Upper lobe of right lung (tissue), 1 donor: Measurements from ENCODE around the gene CTNNA3. TPM values are rescaled to one million over a fixed set of nuclear protein-coding genes. Genes with fewer than 3 reads are reported as not detected.
"Not testable (repeated sequence)": the region's sequence is repeated elsewhere in the genome, so short reads cannot be mapped to it uniquely, and the experiment has no call there.

Experiments used
- ATAC-seq: fragments of 200-7000 bp; cut with Tn5 transposase; one replicate; pipeline ENCODE4 v1.9.1; 2020; ENCODE audit warnings: mild to moderate bottlenecking, moderate library complexity
- DNase-seq: peaks from one replicate; pipeline ENCODE4 v3.0.0-alpha.2; 2020
- H3K27ac ChIP-seq: fragments of 200-600 bp; one replicate; pipeline ENCODE4 v1.8.0; 2022
- H3K27me3 ChIP-seq: fragments of 200-600 bp; one replicate; pipeline ENCODE4 v1.8.0; 2022; ENCODE audit warnings: mild to moderate bottlenecking
- H3K36me3 ChIP-seq: fragments of 200-600 bp; one replicate; pipeline ENCODE4 v1.8.0; 2022
- H3K4me1 ChIP-seq: fragments of 200-600 bp; one replicate; pipeline ENCODE4 v1.8.0; 2022
- H3K4me3 ChIP-seq: fragments of 200-600 bp; one replicate; pipeline ENCODE4 v1.8.0; 2022; ENCODE audit warnings: mild to moderate bottlenecking
- H3K9me3 ChIP-seq: fragments of 200-600 bp; one replicate; pipeline ENCODE4 v1.8.0; 2022
- CTCF ChIP-seq: fragments of 200-600 bp; IDR thresholded peaks from one replicate; pipeline ENCODE4 v1.8.0; 2022; ENCODE audit warnings: antibody characterized with exemption
- intact Hi-C: fragments of 100-400 bp; cut with DNase I; formaldehyde crosslinking; loops from one replicate; pipeline ENCODE4 v1.11.0; 2022
- total RNA-seq: library from RNA; stranded (reverse); fragmentation: NEBNext Ultra II Directional; extraction: Animal tissue kit (Norgen Biotek cat#: 25700); gene quantifications from one replicate; pipeline ENCODE4 v1.2.1, GENCODE V29; 2021
- donor health status: DM: no; HTN: yes; CAD: no; lungs with severe emphysema.

CTNNA3 gene
- total RNA-seq, 1 donor from 2014 or later, result 0.67 TPM

DNA sequence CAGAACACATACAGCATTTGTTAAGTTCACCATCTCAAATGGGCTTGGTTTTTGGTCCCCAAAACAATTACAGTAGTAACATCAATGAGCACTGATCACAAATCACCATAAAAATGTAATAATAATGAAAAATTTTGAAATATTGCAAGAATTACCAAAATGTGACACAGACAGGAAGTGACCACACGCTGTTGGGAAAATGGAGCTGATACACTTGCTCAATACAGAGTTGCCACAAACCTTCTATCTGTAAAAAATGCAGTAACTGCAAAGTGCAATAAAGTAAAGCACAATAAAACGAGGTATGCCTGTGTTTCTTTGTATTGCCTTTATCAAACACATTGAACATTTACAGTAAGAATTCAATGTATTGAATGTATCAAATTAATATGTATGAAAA lies 262.7 kb downstream of the CTNNA3 start:
- Histone ChIP-seq H3K36me3 (no peaks in the 10 kb centered on the region), H3K4me1 (no peaks in the 10 kb centered on the region), H3K27me3 (no peaks in the 10 kb centered on the region), H3K4me3 (no peak overlapping the region), H3K9me3 (no peaks in the 10 kb centered on the region), H3K27ac (no peak overlapping the region)
- intact Hi-C loops, result no loop called here
- DNase-seq (no peak), ATAC-seq (no peak)
- no peak for TF ChIP-seq CTCF

DNA sequence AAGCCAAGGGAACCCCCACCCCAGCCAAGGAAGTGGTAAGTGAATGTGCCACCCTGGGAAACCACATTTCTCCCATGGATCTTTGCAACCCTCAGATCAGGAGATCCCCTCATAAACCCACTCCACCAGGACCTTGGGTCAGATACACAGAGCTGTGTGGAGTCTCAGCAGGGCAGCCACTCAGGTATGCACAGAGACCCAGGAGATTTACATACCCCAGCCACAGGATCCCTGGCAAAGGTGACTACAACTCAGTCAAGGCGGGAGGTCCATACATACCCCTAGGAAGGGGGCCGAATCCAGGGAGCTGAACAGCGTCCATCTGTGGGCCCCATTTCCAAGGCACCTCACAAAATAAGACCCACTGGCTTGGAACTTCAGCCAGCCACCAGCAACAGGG lies 293.4 kb downstream of the CTNNA3 start:
- H3K9me3 ChIP-seq, result no peaks in the 10 kb centered on the region
- no peaks in the 10 kb centered on the region for H3K36me3 ChIP-seq
- H3K27me3 ChIP-seq, result no peaks in the 10 kb centered on the region
- DNase-seq (no peak), ATAC-seq (no peak)
- no peak overlapping the region for H3K4me3 ChIP-seq
- TF ChIP-seq CTCF, result no peak
- no peak overlapping the region for H3K27ac ChIP-seq
- intact Hi-C loops, result no loop called here
- no peaks in the 10 kb centered on the region for H3K4me1 ChIP-seq

DNA sequence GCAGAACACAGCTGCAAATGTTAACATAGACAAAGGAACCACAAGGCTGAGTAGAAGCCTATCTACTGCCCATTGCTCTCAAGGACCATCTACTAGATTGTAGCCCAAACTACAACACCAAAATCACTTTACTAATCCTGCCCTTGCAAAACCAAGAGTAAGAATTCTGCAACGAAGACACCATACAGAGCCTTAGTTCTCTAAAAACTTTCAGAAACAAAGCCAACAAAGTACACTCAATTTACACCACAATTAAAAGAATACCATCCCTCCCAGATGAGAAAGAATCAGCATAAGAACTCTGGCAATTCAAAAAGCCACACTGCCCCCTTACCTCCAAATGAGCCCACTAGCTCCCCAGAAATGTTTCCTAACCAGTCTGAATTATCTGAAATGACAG lies 294.3 kb downstream of the CTNNA3 start:
- H3K27ac ChIP-seq, result no peak overlapping the region
- ATAC-seq, result no peak
- H3K27me3 ChIP-seq, result no peaks in the 10 kb centered on the region
- H3K36me3 ChIP-seq, result no peaks in the 10 kb centered on the region
- no peaks in the 10 kb centered on the region for H3K4me1 ChIP-seq
- intact Hi-C loops, result no loop called here
- TF ChIP-seq CTCF, result no peak
- no peaks in the 10 kb centered on the region for H3K9me3 ChIP-seq
- no peak for DNase-seq
- no peak overlapping the region for H3K4me3 ChIP-seq

DNA sequence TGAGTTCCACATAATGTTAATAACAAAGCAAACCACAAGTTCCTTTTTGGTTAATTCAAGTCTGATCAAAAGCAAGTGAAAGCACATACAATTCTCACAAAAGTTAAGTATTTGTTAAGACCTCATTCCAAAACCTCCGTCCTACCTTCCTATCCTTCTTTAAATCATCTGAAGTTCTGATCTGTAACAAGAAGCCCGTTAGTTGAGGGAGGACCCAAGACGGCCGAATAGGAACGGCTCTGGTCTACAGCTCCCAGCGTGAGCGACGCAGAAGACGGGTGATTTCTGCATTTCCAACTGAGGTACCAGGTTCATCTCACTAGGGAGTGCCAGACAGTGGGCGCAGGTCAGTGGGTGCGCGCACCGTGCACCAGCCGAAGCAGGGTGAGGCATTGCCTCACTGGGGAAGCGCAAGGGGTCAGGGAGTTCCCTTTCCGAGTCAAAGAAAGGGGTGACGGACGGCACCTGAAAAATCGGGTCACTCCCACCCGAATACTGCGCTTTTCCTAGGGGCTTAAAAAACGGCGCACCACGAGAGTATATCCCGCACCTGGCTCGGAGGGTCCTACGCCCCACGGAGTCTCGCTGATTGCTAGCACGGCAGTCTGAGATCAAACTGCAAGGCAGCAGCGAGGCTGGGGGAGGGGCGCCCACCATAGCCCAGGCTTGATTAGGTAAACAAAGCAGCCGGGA lies 309.0 kb downstream of the CTNNA3 start:
- H3K36me3 ChIP-seq, H3K27me3 ChIP-seq, intact Hi-C loops, H3K27ac ChIP-seq, H3K4me1 ChIP-seq, DNase-seq, ATAC-seq, H3K9me3 ChIP-seq: not testable (repeated sequence)
- H3K4me3 ChIP-seq, result peak overlapping the region; percentile 8

- no peak for DNase-seq
- H3K4me3 ChIP-seq, result no peak overlapping the region
- H3K4me1 ChIP-seq, result no peaks in the 10 kb centered on the region
- no peak overlapping the region for H3K27ac ChIP-seq
- H3K9me3 ChIP-seq, result no peaks in the 10 kb centered on the region
- ATAC-seq, result no peak
- no peaks in the 10 kb centered on the region for H3K27me3 ChIP-seq
- no peaks in the 10 kb centered on the region for H3K36me3 ChIP-seq
- TF ChIP-seq CTCF, result no peak
- intact Hi-C loops, result no loop called here
These were observed 309.7 kb downstream of the CTNNA3 start for GRCh38 chr10:67386260-67386659.

- ATAC-seq (no peak), DNase-seq (no peak)
- intact Hi-C loops, result no loop called here
- Histone ChIP-seq H3K27ac (no peak overlapping the region), H3K9me3 (no peaks in the 10 kb centered on the region), H3K4me1 (no peaks in the 10 kb centered on the region), H3K4me3 (no peak overlapping the region), H3K36me3 (no peaks in the 10 kb centered on the region), H3K27me3 (no peaks in the 10 kb centered on the region)
- no peak for TF ChIP-seq CTCF
These were observed 310.4 kb downstream of the CTNNA3 start for GRCh38 chr10:67385566-67385965.
